GM12864 (cell line): ENCODE data around the gene GAN.

Experiments used
- DNase-seq: peaks from one replicate; pipeline ENCODE4 v3.0.0-alpha.2; 2011; ENCODE audit warnings: low read depth
- H3K4me3 ChIP-seq: 2 replicates; pipeline ENCODE4 v1.5.1; 2011; ENCODE audit warnings: mild to moderate bottlenecking, low read depth, low read length, control low read depth
- CTCF ChIP-seq: IDR thresholded peaks from 2 replicates; pipeline ENCODE4 v1.5.1; 2011; ENCODE audit warnings: low read depth, mild to moderate bottlenecking, moderate library complexity, low read length, control low read depth, inconsistent platforms; ENCODE audit errors: missing control alignments

The GAN gene

GRCh38 chr16:81380932-81381331 lies 66.2 kb downstream of the GAN start:
- TF ChIP-seq CTCF, result no peak
- no peak overlapping the region for H3K4me3 ChIP-seq
- no peak for DNase-seq

- no peak for TF ChIP-seq CTCF
- DNase-seq, result no peak
- no peak overlapping the region for H3K4me3 ChIP-seq
These were observed 69.2 kb downstream of the GAN start for GRCh38 chr16:81384006-81384405.

GRCh38 chr16:81385031-81385756 lies 70.4 kb downstream of the GAN start:
- no peak for TF ChIP-seq CTCF

GRCh38 chr16:81388357-81388756 lies 73.6 kb downstream of the GAN start:
- no peak overlapping the region for H3K4me3 ChIP-seq
- DNase-seq, result no peak
- no peak for TF ChIP-seq CTCF

More at GRCh38 chr16:81385031-81385756, 70.4 kb downstream of the GAN start:
- no peak overlapping the region for H3K4me3 ChIP-seq
- DNase-seq, result no peak

GRCh38 chr16:81390840-81391239 lies 76.1 kb downstream of the GAN start:
- H3K4me3 ChIP-seq, result no peak overlapping the region
- TF ChIP-seq CTCF, result no peak

GRCh38 chr16:81392011-81392410 lies 77.2 kb downstream of the GAN start:
- no peak overlapping the region for H3K4me3 ChIP-seq
- TF ChIP-seq CTCF, result no peak
- no peak for DNase-seq

More at GRCh38 chr16:81390840-81391239, 76.1 kb downstream of the GAN start:
- no peak for DNase-seq

GRCh38 chr16:81394416-81394815 lies 79.7 kb downstream of the GAN start:
- no peak for TF ChIP-seq CTCF
- H3K4me3 ChIP-seq, result no peak overlapping the region
- DNase-seq, result no peak
